Smooth muscle cell (in vitro differentiated cells): Measurements from ENCODE around the gene CSNK1A1. TPM values are rescaled to one million over a fixed set of nuclear protein-coding genes. Genes with fewer than 3 reads are reported as not detected.
"Not testable (repeated sequence)": the region's sequence is repeated elsewhere in the genome, so short reads cannot be mapped to it uniquely, and the experiment has no call there.

ENCODE experiments used
- DNase-seq: peaks from one replicate; lab custom pipeline; 2025; ENCODE audit not compliant: unreplicated experiment; lab: John Stamatoyannopoulos, UW
- H2AFZ ChIP-seq: fragments of 200-600 bp; sonication (generic); 2 replicates; pipeline ENCODE4 v1.6.0; 2016; ENCODE audit warnings: antibody characterized with exemption, low read depth, mild to moderate bottlenecking
- H3F3A ChIP-seq: fragments of 200-600 bp; sonication (generic); 2 replicates; pipeline ENCODE4 v1.6.0; 2017; ENCODE audit warnings: antibody characterized with exemption, low read depth
- H3K27ac ChIP-seq: fragments of 200-600 bp; sonication (generic); 2 replicates; pipeline ENCODE4 v1.5.1; 2016; ENCODE audit warnings: low read depth, mild to moderate bottlenecking
- H3K27me3 ChIP-seq: fragments of 200-600 bp; sonication (generic); 2 replicates; pipeline ENCODE4 v1.6.1; 2016; ENCODE audit warnings: low read depth, mild to moderate bottlenecking
- H3K36me3 ChIP-seq: fragments of 200-600 bp; sonication (generic); 2 replicates; pipeline ENCODE4 v1.5.1; 2016; ENCODE audit warnings: low read depth
- H3K4me1 ChIP-seq: fragments of 200-600 bp; sonication (generic); 2 replicates; pipeline ENCODE4 v1.5.1; 2016; ENCODE audit warnings: low read depth
- H3K4me2 ChIP-seq: fragments of 200-600 bp; sonication (generic); 2 replicates; pipeline ENCODE4 v1.6.0; 2016; ENCODE audit warnings: mild to moderate bottlenecking
- H3K4me3 ChIP-seq: fragments of 200-600 bp; sonication (generic); 2 replicates; pipeline ENCODE4 v1.5.1; 2016; ENCODE audit warnings: mild to moderate bottlenecking
- H3K79me2 ChIP-seq: fragments of 200-600 bp; sonication (generic); 2 replicates; pipeline ENCODE4 v1.6.0; 2016; ENCODE audit warnings: low read depth, mild to moderate bottlenecking
- H3K9ac ChIP-seq: fragments of 200-600 bp; sonication (generic); 2 replicates; pipeline ENCODE4 v1.6.0; 2016; ENCODE audit warnings: low read depth
- H3K9me3 ChIP-seq: fragments of 200-600 bp; sonication (generic); replicated peaks from 2 replicates; pipeline ENCODE4 v1.5.1; 2016; ENCODE audit warnings: low read depth
- H4K20me1 ChIP-seq: fragments of 200-600 bp; sonication (generic); 2 replicates; pipeline ENCODE4 v1.6.0; 2016; ENCODE audit warnings: low read depth
- CTCF ChIP-seq: fragments of 200-600 bp; sonication (generic); IDR thresholded peaks from 2 replicates; pipeline ENCODE4 v1.5.1; 2017; ENCODE audit warnings: borderline replicate concordance, mild to moderate bottlenecking, antibody characterized with exemption; ENCODE audit not compliant: insufficient read depth, poor library complexity, severe bottlenecking
- WGBS: methylation state at CpG from one replicate; pipeline ENCODE4 v1.1.7; 2016; ENCODE audit warnings: low lambda C conversion rate; 5-methylcytosine and 5-hydroxymethylcytosine counted together
- polyA plus RNA-seq: library from polyadenylated mRNA; unstranded; fragments of >200 nt; fragmentation: Nextera tagmentation; extraction: Ambion mirVana; gene quantifications from 2 replicates; pipeline ENCODE4 v1.2.1, GENCODE V29; 2016
- total RNA-seq: library from RNA; depleted of rRNA; stranded (reverse); fragments of >200 nt; gene quantifications from 2 replicates; pipeline ENCODE4 v1.2.3, GENCODE V29; 2014

The CSNK1A1 gene
- total and polyA plus RNA-seq, 2 experiments from 2014 or later: 129 to 294 TPM

GRCh38 chr5:149518620-149519019, 32.6 kb downstream of the CSNK1A1 start:
- Histone ChIP-seq H3K4me1 (peaks cover 15% of the 10 kb centered on the region), H3K9me3 (no peaks in the 10 kb centered on the region), H3K27me3 (no peaks in the 10 kb centered on the region), H2AFZ (no peak overlapping the region), H4K20me1 (peaks cover 100% of the 10 kb centered on the region), H3K4me2 (peak overlapping the region; percentile 2), H3K4me3 (no peak overlapping the region), H3F3A (peaks cover 6% of the 10 kb centered on the region), H3K27ac (peak overlapping the region; percentile 54), H3K79me2 (peaks cover 100% of the 10 kb centered on the region), H3K36me3 (peaks cover 17% of the 10 kb centered on the region), H3K9ac (no peak overlapping the region)
- TF ChIP-seq CTCF: no peak
- DNase-seq: no peak
- WGBS: 44% methylated on average over 3 of the region's 3 CpGs

- peaks cover 9% of the 10 kb centered on the region for H3F3A ChIP-seq
- peaks cover 21% of the 10 kb centered on the region for H3K36me3 ChIP-seq
- no peak overlapping the region for H3K4me3 ChIP-seq
- peaks cover 100% of the 10 kb centered on the region for H3K79me2 ChIP-seq
- H3K27ac ChIP-seq: peak overlapping the region; percentile 54
- no peaks in the 10 kb centered on the region for H3K9me3 ChIP-seq
- no peak overlapping the region for H3K9ac ChIP-seq
- DNase-seq: no peak
- TF ChIP-seq CTCF: no peak
- H2AFZ ChIP-seq: no peak overlapping the region
- peaks cover 15% of the 10 kb centered on the region for H3K4me1 ChIP-seq
- H3K27me3 ChIP-seq: no peaks in the 10 kb centered on the region
- no peak overlapping the region for H3K4me2 ChIP-seq
- H4K20me1 ChIP-seq: peaks cover 100% of the 10 kb centered on the region
- WGBS: 83% methylated on average over 5 of the region's 5 CpGs
These were observed 33.6 kb downstream of the CSNK1A1 start for GRCh38 chr5:149517461-149518122.

- peaks cover 15% of the 10 kb centered on the region for H3K4me1 ChIP-seq
- H3K9ac ChIP-seq: no peak overlapping the region
- no peak overlapping the region for H2AFZ ChIP-seq
- H3K9me3 ChIP-seq: no peaks in the 10 kb centered on the region
- no peak for DNase-seq
- peaks cover 23% of the 10 kb centered on the region for H3F3A ChIP-seq
- no peak overlapping the region for H3K4me3 ChIP-seq
- TF ChIP-seq CTCF: no peak
- peak overlapping the region; percentile 48 for H3K27ac ChIP-seq
- peaks cover 100% of the 10 kb centered on the region for H4K20me1 ChIP-seq
- no peaks in the 10 kb centered on the region for H3K27me3 ChIP-seq
- H3K36me3 ChIP-seq: peaks cover 29% of the 10 kb centered on the region
- H3K79me2 ChIP-seq: peaks cover 100% of the 10 kb centered on the region
- WGBS: 93% methylated on average over 1 of the region's 1 CpG
- H3K4me2 ChIP-seq: no peak overlapping the region
These were observed 36.7 kb downstream of the CSNK1A1 start for GRCh38 chr5:149514512-149514911.

GRCh38 chr5:149513372-149513947, 37.8 kb downstream of the CSNK1A1 start:
- Histone ChIP-seq H4K20me1 (peaks cover 99% of the 10 kb centered on the region), H3F3A (peaks cover 29% of the 10 kb centered on the region), H3K36me3 (peaks cover 35% of the 10 kb centered on the region), H3K79me2 (peaks cover 100% of the 10 kb centered on the region)
- H3K9me3 ChIP-seq, H3K27me3 ChIP-seq, H3K4me1 ChIP-seq, H3K4me2 ChIP-seq, H3K27ac ChIP-seq, H3K9ac ChIP-seq, DNase-seq, H2AFZ ChIP-seq, H3K4me3 ChIP-seq: not testable (repeated sequence)
- WGBS: 97% methylated on average over 11 of the region's 11 CpGs
